Fibroblast of skin of left quadriceps (primary cell): Measurements from ENCODE around the gene MGAT2.
"Not testable (repeated sequence)": the region's sequence is repeated elsewhere in the genome, so short reads cannot be mapped to it uniquely, and the experiment has no call there.

Experiments
- DNase-seq, 2 experiments: peaks; one replicate each; pipeline ENCODE4 v3.0.0-alpha.2; 2013; ENCODE audit warnings: low read depth in 2 of 2

Gene MGAT2

DNA sequence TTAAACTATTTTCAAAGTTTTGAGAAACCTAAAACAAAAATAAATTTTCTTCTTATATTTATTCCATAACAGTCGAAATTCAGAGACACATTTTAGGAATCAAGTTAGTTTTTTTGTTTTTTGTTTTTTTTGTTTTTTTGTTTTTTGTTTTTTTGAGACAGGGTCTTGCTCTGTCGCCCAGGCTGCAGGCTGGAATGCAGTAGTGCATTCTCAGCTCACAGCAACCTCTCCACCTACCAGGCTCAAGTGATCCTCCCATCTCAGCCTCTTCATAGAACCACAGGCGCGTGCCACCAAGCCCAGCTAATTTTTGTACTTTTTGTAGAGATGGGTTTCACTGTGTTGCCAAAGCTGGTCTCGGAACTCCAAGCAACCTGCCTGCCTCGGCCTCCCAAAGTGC is 32.9 kb downstream of the MGAT2 start:
- no peak for DNase-seq

DNA sequence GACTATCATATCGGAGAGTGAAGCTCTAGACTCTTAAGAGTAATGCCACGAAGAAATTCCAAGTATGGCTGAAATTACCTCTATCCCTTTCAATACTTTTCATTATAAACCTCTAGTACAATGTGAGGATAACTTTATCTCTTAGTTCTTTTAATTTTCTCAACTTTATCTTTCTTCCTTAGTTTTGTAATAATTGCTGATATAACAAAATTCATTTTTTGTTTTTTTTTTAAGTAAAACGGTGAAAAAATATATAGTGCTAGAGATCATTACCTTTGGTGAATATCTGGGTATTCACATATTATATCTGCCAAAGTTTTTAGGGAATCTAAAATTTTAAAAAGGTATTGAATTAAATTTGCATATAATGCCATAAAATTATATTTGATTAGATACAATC is 33.9 kb downstream of the MGAT2 start:
- no peak for DNase-seq

DNA sequence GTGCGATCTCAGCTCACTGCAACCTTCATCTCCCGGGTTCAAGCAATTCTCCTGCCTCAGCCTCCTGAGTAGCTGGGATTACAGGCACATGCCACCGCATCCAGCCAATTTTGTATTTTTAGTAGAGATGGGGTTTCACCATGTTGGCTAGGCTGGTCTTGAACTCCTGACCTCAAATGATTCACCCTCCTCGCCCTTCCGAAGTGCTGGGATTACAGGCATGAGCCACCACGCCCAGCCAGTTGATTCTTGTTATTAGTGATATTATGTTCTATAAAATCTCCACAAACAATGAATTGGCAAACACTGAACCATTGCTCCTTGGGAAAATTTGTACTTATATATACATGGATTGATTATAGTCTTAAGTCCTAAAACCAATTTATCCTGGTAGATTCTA is 36.9 kb downstream of the MGAT2 start:
- not testable (repeated sequence) for DNase-seq

DNA sequence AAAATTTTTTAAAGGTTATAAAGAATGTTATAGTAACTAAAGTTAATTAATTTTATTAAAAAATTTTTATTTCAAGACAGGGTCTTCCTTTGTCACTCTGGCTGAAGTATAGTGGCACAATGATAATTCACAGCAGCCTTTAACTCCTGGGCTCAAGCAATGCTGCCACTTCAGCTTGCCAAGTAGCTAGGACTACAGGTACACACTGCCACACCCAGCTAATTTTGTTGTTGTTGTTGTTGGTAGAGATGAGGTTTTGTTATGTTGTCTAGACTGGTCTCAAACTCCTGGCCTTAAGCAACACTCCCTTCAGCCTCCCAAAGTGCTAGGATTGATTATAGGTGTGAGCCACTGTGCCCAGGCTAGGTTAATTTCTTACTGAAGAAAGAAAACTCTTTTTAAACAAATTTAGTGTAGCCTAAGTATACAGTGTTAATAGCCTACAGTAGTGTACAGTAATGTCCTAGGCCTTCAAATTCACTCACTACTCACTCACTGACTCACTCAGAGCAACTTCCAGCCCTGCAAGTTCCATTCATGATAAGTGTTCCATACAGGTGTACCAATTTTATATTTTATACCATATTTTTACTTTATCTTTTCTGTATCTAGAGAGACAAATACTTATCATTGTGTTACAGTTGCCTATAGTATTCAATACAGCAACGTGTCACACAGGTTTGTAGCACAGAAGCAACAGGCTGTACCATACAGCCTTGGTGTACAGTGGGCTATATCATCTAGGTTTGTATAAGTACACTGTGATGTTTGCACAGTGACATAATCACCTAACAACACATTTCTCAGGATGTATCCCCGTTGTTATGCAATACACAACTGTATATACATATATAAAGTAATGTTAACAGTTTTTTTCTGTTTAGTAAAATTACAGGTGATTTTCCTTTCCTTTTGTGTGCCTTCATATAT is 39.2 kb downstream of the MGAT2 start:
- no peak for DNase-seq

DNA sequence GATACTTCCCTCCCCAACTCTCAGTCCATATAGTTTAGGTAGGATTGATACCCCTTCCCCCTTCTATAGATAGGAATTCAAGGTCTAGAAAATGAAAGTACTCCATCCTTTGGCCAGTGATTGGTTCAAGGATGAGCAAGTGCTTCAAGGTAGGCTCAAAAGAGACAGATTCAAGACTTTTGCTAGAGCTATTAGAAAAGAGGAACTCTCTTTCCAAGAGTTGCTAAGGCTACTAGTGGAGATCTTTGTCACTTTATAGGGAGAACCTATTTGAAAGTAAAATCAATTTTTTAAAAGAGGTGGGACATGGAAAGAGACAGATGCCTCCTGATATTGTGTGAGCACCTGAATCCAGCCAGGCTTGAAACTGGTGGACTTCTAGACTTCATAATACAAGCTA is 49.9 kb downstream of the MGAT2 start:
- DNase-seq: no peak
